Purkinje cell (primary cell): ENCODE data around the gene OTOF. TPM values are rescaled to one million over a fixed set of nuclear protein-coding genes. Genes with fewer than 3 reads are reported as not detected.

Source experiments
- polyA plus RNA-seq: library from polyadenylated mRNA; unstranded; fragments of >200 nt; fragmentation: Nextera tagmentation; gene quantifications from 2 replicates; pipeline ENCODE4 v1.2.1, GENCODE V29; 2014

Gene OTOF
- polyA plus RNA-seq = not detected in 2 replicates

DNA sequence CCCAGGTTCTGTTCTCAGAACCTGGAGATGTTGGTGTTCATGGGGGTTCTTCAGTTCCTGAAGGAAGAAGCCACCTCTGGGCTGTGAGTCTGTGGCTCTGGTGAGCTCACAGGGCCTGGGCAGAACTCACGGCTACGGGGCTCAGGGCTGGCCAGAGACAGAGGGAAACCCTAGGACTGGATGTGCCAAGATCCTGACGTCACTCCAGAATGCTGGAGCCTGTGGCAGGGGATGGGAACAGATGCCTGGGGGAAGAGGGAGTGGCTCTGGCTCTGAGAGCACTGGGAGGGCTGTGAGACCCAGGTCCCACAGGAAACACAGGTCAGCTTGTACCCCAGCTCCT is at the start of gene OTOF:
TSS of gene OTOF (minus strand) at position 214 of the 343 bp plus-strand sequence.

Other genes starting within 250 kb of the OTOF start
- 36.8 and 42.8 TPM in 2 replicates for gene HADHA, start 233.5 kb downstream of the OTOF start, polyA plus RNA-seq
- gene HADHB, start 233.2 kb downstream of the OTOF start, polyA plus RNA-seq = 69.7 and 74.3 TPM in 2 replicates
- 18.2 and 19.6 TPM in 2 replicates for gene SELENOI, start 132.0 kb downstream of the OTOF start, polyA plus RNA-seq
- gene ADGRF3, start 131.3 kb downstream of the OTOF start, polyA plus RNA-seq = not detected in 2 replicates
- gene DRC1, start 76.2 kb downstream of the OTOF start, polyA plus RNA-seq = not detected in 2 replicates
- not detected in 2 replicates for gene CIB4, start 163.2 kb upstream of the OTOF start, polyA plus RNA-seq
- gene KCNK3, start 214.6 kb upstream of the OTOF start, polyA plus RNA-seq = 0.16 and 0.39 TPM in 2 replicates